Cerebellar cortex (tissue), 1 donor: Measurements from ENCODE around the gene FOXF1.

Source experiments
- DNase-seq: peaks from one replicate; pipeline ENCODE4 v3.0.0-alpha.2; 2015; ENCODE audit warnings: low spot score

Gene FOXF1

GRCh38 chr16:86517652-86518258 lies 7.4 kb downstream of the FOXF1 start:
- DNase-seq: peak; percentile 46

- no peak for DNase-seq
Observed at GRCh38 chr16:86519007-86519648, 8.8 kb downstream of the FOXF1 start.

- DNase-seq: peak; percentile 31
Observed at GRCh38 chr16:86519649-86520316, 9.5 kb downstream of the FOXF1 start.

- no peak for DNase-seq
Observed at GRCh38 chr16:86520317-86521210, 10.2 kb downstream of the FOXF1 start.

- no peak for DNase-seq
Observed at GRCh38 chr16:86521236-86522197, 11.2 kb downstream of the FOXF1 start.

DNA sequence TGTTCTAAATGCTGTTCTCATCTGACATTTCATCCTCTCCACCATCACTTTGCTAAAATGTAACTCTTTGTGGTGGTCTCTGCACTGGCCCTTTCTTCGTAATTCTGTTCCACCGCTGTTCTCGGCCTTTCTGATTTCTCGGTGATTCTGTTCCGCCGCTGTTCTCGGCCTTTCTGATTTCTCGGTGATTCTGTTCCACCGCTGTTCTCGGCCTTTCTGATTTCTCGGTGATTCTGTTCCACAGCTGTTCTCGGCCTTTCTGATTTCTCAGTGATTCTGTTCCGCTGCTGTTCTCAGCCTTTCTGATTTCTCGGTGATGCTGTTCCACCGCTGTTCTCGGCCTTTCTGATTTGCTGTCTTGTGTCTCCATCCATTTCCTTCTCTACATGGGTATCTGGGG lies 12.3 kb downstream of the FOXF1 start:
- DNase-seq: no peak

DNA sequence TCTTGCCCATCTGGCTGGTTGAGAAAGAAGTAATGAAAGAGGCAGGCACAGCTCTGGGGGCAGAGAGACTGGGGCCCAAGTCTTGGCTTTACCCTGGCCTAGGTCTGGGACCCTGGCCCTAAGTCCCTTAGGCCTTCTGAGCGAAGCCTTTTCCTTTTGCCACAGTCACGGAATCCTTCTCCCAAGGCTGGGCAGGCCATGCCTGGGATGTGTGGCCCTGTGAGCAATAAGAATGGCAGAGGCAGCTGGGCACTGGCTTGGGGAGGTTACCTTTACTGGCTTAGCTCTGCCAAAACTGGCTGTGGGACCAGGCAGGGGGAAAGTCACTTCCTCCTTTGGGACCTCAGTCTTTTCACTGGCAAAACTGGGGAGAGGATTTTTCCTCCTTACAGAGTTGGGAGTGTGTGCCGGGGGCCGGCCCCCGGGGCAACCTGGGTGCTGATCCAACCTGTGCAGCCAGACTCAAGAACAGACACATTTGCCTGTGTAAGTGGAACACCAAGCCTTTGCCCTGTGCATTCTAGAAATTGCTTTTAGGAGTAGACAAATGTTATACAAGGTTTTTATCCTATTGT lies 12.9 kb downstream of the FOXF1 start:
- no peak for DNase-seq

DNA sequence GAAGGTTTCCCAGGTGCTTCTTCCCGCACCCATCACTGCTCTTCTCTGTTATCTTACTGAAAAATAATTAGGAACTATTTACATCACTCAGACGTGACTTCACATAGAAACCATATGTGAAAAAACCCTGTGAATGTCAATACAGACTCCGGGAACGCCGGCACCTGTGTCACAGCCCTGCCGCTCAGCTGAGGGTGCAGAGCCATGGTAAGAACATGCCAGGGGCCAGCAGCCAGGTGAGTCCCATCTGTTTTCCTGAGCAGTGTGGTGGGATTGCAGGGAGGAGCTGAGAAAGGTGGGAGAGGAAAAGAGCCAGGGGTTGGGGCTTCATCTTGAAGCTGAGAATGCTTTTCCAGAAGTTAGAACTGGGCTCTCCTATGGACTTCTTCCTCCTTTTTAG lies 13.7 kb downstream of the FOXF1 start:
- no peak for DNase-seq

- DNase-seq: no peak
Observed at GRCh38 chr16:86525696-86526095, 15.4 kb downstream of the FOXF1 start.

GRCh38 chr16:86527366-86527765 lies 17.0 kb downstream of the FOXF1 start:
- no peak for DNase-seq

DNA sequence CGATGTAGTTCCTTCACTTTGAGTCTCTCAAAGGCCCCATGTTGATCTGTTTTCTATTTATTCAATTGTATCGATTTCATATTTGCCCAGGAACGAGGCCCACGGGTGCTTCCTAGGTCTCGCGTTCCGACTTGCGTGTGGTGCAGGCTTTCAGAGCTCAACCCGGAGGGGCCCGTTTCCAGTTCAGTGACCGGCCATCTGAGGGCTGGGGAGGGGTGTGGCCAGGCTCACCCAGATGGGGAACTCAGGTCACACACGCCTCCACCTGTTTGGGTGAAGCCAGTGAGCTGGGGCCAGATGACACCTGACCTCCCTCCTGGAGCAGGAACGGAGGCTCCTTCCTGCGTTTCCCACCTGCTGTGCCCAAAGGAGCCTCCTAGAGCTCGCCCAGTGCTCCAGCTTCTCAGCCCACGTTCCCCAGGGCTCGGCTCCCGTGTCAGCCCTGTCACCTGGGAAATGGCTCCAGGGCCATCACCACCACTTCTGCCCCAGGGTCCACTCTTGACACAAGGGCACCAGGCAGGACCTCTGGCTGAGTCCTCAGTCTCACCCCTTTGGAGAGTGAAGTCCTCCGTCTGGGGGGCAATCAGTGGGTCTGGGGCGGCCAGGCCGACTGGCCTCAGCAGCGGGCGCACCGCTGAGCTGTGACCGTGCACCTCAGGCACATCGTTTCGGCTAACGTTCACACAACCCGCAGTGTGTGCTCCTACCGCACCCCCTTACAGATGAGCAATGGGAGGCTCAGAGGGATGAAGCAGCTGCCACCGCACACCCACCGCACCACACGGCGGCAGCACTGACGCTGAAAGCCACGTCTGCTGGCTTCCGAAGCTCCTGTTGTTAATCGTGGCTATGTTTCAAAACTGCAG lies 18.0 kb downstream of the FOXF1 start:
- DNase-seq: no peak

DNA sequence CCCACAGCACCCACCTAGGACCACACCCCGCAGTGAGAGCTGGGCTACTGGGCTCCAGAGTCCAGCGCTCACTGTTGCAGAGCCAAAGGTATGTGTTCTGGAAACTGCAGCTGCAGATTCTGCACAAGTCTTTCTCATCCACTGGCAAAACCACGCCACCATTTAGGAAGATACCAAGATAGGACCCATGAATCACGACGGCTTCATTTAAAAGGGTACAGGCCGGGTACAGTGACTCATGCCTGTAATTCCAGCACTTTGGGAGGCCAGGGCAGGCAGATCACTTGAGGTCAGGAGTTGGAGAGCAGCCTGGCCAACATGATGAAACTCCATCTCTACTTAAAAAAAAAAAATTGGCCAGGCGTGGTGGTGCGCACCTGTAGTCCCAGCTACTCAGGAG lies 18.8 kb downstream of the FOXF1 start:
- no peak for DNase-seq

DNA sequence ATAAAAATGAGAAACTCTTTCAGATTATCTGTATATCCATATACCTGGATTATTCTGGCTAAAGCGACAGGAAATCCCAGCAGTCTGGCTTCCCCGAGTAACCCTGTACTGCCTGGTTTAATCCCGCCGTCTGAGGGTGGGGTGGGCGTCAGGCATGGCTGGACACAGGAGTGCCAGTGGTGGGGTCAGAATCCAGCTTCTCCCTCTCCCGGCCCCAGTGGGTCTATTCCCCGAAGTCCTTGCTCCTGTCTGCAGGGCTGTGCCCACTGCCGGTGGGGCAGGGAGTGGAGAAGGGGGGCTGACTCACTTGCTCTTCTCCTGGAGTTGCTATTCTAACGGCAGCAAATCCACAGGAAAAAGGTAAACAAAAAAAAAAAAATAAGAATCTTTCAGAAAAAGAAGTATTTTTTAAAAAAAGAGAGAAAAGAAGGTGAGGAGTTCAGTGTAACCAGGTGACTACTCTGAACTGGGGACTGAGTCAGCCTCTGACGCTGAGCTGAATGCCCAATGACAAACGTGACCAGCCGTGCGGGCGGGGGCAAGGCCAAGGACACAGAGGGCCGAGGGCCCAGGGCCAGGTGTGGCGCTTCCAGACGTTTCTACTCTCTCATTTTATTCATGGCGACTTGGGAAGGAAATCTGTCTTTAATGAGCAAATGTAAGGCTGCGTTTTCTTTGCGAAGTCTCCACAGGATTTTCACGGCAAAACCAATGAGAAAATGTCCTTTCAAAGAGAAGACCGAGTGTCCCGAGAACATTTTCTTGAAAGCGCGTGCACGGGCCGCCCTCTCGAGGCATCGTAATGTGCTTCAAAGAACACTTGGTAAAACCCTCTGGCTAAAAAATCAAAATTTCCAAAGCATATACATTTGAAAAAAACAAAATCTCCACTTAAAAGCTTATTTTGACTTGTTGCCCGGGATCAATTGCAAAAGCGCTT lies 20.2 kb downstream of the FOXF1 start:
- no peak for DNase-seq

GRCh38 chr16:86531191-86531545 lies 20.8 kb downstream of the FOXF1 start:
- peak; percentile 33 for DNase-seq

- no peak for DNase-seq
Observed at GRCh38 chr16:86531641-86532525, 21.6 kb downstream of the FOXF1 start.

DNA sequence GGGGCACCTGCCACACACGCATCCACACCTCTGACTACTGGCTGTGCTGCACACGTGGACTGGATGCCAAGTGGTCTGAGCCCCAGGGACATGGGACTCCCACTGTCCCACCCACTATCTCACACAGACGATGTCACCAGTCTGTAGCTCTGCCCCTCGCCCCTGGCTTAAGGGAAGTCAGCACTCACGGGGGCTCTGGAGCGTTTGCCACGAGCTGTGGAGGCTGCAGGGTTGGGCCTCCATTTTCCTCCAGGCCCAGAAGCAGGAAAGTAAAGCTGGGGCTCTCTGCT lies 22.1 kb downstream of the FOXF1 start:
- DNase-seq: no peak

GRCh38 chr16:86533076-86533475 lies 22.7 kb downstream of the FOXF1 start:
- DNase-seq: no peak

DNA sequence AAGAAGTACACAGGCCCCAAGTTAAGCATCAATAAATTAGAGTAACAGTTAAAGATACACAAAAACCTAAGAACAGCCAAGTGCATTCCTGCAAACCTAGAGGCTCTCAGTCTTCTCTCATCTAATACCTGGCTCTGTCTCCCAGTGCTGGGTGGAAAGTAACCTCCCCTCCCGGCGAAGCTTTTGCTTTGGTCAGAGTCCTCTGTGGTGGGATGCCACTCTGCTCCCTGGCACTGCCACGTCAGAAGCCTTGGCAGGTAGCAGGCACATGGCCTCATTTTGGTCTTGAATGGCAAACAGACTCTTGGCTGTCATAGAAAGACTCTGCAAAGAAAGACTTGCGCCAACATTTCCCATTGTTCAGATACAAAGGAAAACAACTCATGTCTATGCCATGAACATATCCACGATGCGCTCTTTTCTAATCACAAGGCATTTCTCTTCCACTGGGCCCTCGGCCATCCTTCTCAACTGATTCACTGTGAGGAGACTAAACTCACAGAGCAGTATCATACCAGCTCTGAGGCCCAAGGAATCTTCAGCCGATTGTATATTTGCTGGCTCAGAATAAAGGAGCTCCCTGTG lies 23.5 kb downstream of the FOXF1 start:
- DNase-seq: no peak
